22Rv1 (cell line): ENCODE data around the gene ACACB.

Source experiments
- H3K27ac ChIP-seq: fragments of 450-650 bp; 2 replicates; pipeline ENCODE4 v1.5.1; 2017
- ZFX ChIP-seq: fragments of 450-650 bp; IDR thresholded peaks from 2 replicates; pipeline ENCODE4 v1.6.1; 2017; ENCODE audit warnings: antibody characterized with exemption, borderline replicate concordance
- TF ChIP-seq, protein P1 (sequence below): fragments of 450-650 bp; IDR thresholded peaks from 2 replicates; pipeline ENCODE4 v1.5.1; 2017; ENCODE audit warnings: mild to moderate bottlenecking

The ACACB gene

DNA sequence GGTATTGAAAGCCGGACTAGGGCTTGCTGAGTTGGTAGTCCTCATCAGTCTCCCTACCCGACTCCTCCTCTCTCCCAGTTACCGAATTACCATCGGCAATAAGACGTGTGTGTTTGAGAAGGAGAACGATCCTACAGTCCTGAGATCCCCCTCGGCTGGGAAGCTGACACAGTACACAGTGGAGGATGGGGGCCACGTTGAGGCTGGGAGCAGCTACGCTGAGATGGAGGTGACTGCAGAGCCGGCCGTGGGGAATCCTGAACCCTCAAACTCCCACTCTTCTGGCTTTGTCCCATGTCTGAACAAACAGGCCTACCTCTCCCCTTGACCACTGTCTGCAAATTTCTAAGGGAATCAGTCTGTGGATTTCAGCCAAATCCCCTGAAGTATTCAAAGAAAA, 82.9 kb downstream of the ACACB start:
- TF ChIP-seq, protein P1, sequence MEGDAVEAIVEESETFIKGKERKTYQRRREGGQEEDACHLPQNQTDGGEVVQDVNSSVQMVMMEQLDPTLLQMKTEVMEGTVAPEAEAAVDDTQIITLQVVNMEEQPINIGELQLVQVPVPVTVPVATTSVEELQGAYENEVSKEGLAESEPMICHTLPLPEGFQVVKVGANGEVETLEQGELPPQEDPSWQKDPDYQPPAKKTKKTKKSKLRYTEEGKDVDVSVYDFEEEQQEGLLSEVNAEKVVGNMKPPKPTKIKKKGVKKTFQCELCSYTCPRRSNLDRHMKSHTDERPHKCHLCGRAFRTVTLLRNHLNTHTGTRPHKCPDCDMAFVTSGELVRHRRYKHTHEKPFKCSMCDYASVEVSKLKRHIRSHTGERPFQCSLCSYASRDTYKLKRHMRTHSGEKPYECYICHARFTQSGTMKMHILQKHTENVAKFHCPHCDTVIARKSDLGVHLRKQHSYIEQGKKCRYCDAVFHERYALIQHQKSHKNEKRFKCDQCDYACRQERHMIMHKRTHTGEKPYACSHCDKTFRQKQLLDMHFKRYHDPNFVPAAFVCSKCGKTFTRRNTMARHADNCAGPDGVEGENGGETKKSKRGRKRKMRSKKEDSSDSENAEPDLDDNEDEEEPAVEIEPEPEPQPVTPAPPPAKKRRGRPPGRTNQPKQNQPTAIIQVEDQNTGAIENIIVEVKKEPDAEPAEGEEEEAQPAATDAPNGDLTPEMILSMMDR = no peak
- TF ChIP-seq ZFX = no peak
- H3K27ac ChIP-seq = no peak overlapping the region

DNA sequence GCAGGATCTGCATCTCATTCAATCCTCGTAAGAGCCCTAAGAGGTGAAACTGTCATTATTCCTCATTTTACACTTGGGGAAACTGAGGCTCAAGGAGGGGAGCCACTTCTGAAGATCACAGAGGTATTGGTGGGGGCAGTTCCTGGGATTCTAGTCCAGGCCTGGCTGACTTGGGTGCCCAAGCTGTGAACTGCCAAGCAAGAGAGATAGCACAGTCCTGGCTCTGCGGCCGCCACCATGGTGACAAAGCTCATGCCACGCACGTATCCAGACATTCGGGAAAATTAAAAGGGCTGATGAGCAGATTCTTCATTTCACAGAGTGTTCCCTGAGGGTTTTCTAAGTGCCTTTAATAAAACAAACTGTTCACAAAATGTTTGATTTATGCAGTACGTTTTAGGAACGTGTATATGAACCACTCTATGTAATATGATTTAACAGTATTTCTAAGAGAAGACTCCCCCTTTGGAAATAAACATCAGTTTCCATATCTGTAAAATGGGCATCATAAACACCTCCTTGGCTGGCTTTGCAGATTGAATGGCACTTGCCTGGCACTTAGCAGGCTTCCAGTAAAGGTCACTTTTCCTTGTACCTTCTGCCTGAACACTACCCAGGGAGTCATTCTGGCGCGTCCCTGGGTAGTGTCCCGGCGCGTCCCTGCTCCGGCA, 84.6 kb downstream of the ACACB start:
- no peak overlapping the region for H3K27ac ChIP-seq
- TF ChIP-seq, protein P1 = no peak
- TF ChIP-seq ZFX = no peak

DNA sequence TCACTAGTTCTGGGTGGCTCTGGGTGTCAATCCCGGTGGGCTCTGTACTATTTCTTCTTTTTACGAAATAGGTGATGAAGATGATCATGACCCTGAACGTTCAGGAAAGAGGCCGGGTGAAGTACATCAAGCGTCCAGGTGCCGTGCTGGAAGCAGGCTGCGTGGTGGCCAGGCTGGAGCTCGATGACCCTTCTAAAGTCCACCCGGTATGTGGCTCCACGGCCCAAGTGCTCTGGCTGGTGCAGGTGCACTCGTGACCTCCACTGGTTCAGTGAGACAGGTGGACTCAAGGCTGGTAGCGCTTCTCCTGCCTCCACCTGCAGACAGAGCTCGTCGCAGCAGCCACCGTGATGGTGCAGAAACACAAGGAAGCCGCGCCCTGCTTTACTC, 85.1 kb downstream of the ACACB start:
- H3K27ac ChIP-seq = no peak overlapping the region

DNA sequence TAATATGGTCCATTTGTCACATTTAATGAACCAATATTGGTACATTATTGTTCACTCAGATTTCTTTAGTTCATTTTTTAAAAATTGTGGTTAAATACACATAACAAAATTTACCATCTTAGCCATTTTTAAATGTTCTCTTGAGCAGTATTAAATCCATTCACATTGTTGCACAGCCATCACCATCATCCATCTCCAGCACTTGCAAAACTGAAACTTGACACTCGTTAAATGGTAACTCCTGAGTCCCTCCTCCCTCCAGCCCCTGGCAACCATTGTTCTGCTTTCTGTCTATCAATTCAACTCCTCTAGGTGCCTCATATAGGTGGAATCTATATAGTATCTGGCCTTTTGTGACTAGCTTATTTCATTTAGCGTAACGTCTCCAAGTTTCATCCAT, 86.4 kb downstream of the ACACB start:
- H3K27ac ChIP-seq = no peak overlapping the region
- TF ChIP-seq, protein P1 = no peak
- TF ChIP-seq ZFX = no peak

More for the DNA sequence above, 85.1 kb downstream of the ACACB start:
- TF ChIP-seq, protein P1 = no peak
- no peak for TF ChIP-seq ZFX

DNA sequence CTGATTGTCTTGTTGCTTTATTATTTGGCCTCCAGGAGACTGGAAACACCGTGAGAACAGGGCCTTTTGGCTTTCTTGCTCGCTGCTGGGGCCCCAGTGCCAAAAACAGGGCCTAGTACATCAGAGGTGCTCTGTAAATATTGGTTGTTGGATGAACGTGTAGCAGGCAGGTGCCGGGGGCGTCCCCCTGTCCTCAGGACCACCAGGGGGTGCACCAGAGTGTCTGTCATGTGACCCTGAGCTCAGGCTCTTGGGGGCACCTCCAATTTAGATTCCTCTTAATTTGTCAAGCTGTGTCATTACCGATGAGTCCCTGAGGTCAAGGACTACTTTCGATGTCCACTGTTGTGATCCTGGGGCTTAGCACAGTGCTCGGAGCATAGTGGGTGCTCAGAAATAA, 87.1 kb downstream of the ACACB start:
- no peak overlapping the region for H3K27ac ChIP-seq
- TF ChIP-seq, protein P1 = no peak

DNA sequence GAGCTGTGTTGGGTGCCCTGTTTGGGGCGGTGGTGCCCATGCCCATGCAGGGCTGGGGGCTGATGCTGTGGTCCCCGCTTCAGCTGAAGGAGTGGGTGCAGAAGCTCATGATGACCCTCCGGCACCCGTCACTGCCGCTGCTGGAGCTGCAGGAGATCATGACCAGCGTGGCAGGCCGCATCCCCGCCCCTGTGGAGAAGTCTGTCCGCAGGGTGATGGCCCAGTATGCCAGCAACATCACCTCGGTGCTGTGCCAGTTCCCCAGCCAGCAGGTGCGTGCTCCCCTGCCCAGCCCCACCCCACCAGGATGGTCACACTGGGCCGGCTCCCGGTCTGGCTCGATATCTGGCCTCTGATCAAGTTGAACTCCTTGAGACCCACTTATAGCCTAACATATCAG, 92.7 kb downstream of the ACACB start:
- H3K27ac ChIP-seq = no peak overlapping the region
- no peak for TF ChIP-seq ZFX
- TF ChIP-seq, protein P1 = no peak

DNA sequence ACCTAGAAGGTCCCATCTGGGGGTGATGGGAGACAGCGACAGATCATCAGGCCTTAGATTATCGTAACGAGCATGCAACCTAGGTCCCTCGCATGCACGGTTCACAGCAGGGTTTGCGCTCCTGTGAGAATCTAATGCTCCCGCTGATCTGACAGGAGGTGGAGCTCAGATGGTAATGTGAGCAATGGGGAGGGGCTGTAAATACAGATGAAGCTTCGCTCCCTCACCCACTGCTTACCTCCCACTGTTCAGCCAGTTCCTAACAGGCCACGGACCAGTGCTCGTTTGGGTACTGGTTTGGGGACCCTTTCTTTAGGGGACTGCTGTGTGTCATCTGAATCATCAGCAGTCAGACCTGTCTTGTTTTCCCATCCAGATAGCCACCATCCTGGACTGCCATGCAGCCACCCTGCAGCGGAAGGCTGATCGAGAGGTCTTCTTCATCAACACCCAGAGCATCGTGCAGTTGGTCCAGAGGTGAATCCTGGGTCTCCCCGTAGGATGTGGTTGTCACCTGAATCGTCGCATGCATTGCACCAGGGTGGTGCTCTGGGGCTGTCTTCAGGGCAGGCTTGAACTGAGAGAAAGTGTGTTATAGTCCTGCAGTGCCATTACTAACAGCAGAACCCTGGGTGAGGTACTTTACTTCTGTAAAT, 96.2 kb downstream of the ACACB start:
- TF ChIP-seq, protein P1 = no peak
- TF ChIP-seq ZFX = no peak

More for the DNA sequence above, 96.2 kb downstream of the ACACB start:
- H3K27ac ChIP-seq = no peak overlapping the region
